KMS-11 (cell line): ENCODE measurements around the gene LDB2.

ENCODE experiments used
- H2AFZ ChIP-seq: fragments of 200-600 bp; sonication (generic); 2 replicates; pipeline ENCODE4 v1.6.1; 2016; ENCODE audit warnings: antibody characterized with exemption, mixed run types, low read depth
- H3K27ac ChIP-seq: fragments of 200-600 bp; sonication (generic); 2 replicates; pipeline ENCODE4 v1.6.1; 2016; ENCODE audit warnings: mild to moderate bottlenecking, mixed run types
- H3K27me3 ChIP-seq: fragments of 200-600 bp; sonication (generic); 2 replicates; pipeline ENCODE4 v1.6.1; 2017; ENCODE audit warnings: mild to moderate bottlenecking, low read depth, mixed run types, moderate library complexity; ENCODE audit not compliant: insufficient read depth
- H3K36me3 ChIP-seq: fragments of 200-600 bp; sonication (generic); 2 replicates; pipeline ENCODE4 v1.6.1; 2017; ENCODE audit warnings: mild to moderate bottlenecking, mixed run types; ENCODE audit not compliant: insufficient read depth
- H3K4me1 ChIP-seq: fragments of 200-600 bp; sonication (generic); 2 replicates; pipeline ENCODE4 v1.6.1; 2016; ENCODE audit warnings: mild to moderate bottlenecking, low read depth, mixed run types; ENCODE audit not compliant: poor library complexity, severe bottlenecking
- H3K4me2 ChIP-seq: fragments of 200-600 bp; sonication (generic); 2 replicates; pipeline ENCODE4 v1.7.0; 2016; ENCODE audit warnings: mild to moderate bottlenecking, mixed run types
- H3K4me3 ChIP-seq: fragments of 200-600 bp; sonication (generic); IDR thresholded peaks from 2 replicates; pipeline ENCODE4 v1.6.1; 2017; ENCODE audit warnings: low read depth, low read length, mixed read lengths; ENCODE audit not compliant: insufficient read depth
- H3K79me2 ChIP-seq: fragments of 200-600 bp; sonication (generic); 2 replicates; pipeline ENCODE4 v1.6.1; 2016; ENCODE audit warnings: low read depth, mixed run types; ENCODE audit not compliant: insufficient read depth
- H3K9ac ChIP-seq: fragments of 200-600 bp; sonication (generic); 2 replicates; pipeline ENCODE4 v1.6.1; 2016; ENCODE audit warnings: mild to moderate bottlenecking, mixed run types
- H4K20me1 ChIP-seq: fragments of 200-600 bp; sonication (generic); 2 replicates; pipeline ENCODE4 v1.6.1; 2016; ENCODE audit warnings: mild to moderate bottlenecking, mixed run types; ENCODE audit not compliant: insufficient read depth
- TF ChIP-seq, protein P1 (sequence below): fragments of 200-600 bp; sonication (generic); conservative IDR thresholded peaks from 2 replicates; pipeline ENCODE4 v1.6.1; 2017; ENCODE audit warnings: low read depth, mild to moderate bottlenecking, antibody characterized with exemption, low read length, moderate library complexity, mixed read lengths

LDB2 gene

DNA sequence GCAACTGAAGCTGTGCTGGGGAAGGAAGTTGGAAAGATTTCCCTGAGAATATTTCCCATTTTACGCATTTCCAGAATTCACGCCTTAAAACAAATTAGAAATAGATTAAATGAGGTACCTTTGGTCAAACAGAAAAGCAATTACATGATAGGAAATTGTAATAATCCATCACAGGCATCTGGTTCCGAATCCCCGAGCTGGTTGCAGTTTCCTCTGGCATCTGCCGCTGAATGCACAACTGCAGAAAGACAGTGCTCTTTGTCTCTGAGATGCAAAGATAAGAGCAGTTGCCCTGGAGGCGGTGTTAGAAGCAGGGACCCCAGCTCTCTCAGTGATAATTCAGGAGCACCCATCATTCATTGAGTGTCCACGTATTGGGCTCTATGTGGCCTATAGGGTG lies 224.4 kb downstream of the LDB2 start:
- no peak overlapping the region for H3K27ac ChIP-seq
- no peaks in the 10 kb centered on the region for H3K4me1 ChIP-seq
- H3K9ac ChIP-seq, result no peak overlapping the region
- H3K79me2 ChIP-seq, result no peaks in the 10 kb centered on the region
- no peak overlapping the region for H2AFZ ChIP-seq
- no peaks in the 10 kb centered on the region for H3K36me3 ChIP-seq
- H3K4me2 ChIP-seq, result no peak overlapping the region
- TF ChIP-seq, protein P1, sequence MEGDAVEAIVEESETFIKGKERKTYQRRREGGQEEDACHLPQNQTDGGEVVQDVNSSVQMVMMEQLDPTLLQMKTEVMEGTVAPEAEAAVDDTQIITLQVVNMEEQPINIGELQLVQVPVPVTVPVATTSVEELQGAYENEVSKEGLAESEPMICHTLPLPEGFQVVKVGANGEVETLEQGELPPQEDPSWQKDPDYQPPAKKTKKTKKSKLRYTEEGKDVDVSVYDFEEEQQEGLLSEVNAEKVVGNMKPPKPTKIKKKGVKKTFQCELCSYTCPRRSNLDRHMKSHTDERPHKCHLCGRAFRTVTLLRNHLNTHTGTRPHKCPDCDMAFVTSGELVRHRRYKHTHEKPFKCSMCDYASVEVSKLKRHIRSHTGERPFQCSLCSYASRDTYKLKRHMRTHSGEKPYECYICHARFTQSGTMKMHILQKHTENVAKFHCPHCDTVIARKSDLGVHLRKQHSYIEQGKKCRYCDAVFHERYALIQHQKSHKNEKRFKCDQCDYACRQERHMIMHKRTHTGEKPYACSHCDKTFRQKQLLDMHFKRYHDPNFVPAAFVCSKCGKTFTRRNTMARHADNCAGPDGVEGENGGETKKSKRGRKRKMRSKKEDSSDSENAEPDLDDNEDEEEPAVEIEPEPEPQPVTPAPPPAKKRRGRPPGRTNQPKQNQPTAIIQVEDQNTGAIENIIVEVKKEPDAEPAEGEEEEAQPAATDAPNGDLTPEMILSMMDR, result no peak
- no peaks in the 10 kb centered on the region for H3K27me3 ChIP-seq
- H4K20me1 ChIP-seq, result no peaks in the 10 kb centered on the region
- H3K4me3 ChIP-seq, result no peak overlapping the region

DNA sequence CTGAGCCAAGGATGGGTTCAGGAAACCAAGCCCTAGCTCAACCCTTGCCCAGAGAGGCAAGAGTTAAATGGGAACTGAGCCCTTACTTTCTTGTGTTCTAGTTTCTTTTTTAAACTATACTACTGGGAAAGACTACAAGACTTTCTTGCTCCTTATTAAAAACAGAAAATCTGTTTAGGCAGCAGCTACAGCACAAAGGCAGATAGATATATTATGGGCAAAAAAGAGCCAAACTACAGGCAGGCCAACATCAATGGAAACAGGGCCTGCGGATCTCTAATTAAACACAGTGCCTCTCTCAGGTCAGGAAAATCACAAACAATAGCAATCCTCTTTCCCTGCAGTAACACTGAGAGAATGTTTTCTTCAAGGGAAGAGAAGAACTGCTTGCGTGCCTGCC lies 226.0 kb downstream of the LDB2 start:
- Histone ChIP-seq H3K4me3 (no peak overlapping the region), H3K27ac (no peak overlapping the region), H4K20me1 (no peaks in the 10 kb centered on the region), H3K4me2 (no peak overlapping the region), H3K4me1 (no peaks in the 10 kb centered on the region), H3K79me2 (no peaks in the 10 kb centered on the region), H3K9ac (no peak overlapping the region), H3K27me3 (no peaks in the 10 kb centered on the region), H3K36me3 (no peaks in the 10 kb centered on the region), H2AFZ (no peak overlapping the region)
- TF ChIP-seq, protein P1, result no peak

DNA sequence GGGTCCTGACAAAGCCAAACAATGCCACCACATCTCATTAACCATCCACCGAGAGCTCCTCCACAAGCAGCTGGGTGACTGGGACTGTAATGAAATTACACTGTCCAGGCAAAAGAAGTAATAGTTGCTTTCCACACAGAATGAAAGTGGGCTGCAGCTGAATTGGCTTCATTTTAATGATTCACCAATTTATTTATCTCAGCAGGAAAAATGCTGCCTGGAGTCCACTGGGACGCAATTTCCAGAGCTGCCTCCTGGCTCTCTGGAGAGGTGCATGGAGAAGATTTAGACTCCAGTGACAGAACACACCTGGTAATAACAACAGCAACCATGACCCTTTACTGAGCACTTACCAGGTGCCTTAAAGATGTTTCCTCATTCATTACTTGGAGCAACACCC lies 226.7 kb downstream of the LDB2 start:
- Histone ChIP-seq H3K27me3 (no peaks in the 10 kb centered on the region), H3K36me3 (no peaks in the 10 kb centered on the region), H3K4me1 (peaks cover 2% of the 10 kb centered on the region), H4K20me1 (no peaks in the 10 kb centered on the region), H3K27ac (no peak overlapping the region), H3K9ac (no peak overlapping the region), H2AFZ (no peak overlapping the region), H3K79me2 (no peaks in the 10 kb centered on the region), H3K4me2 (no peak overlapping the region), H3K4me3 (no peak overlapping the region)
- TF ChIP-seq, protein P1, result no peak

DNA sequence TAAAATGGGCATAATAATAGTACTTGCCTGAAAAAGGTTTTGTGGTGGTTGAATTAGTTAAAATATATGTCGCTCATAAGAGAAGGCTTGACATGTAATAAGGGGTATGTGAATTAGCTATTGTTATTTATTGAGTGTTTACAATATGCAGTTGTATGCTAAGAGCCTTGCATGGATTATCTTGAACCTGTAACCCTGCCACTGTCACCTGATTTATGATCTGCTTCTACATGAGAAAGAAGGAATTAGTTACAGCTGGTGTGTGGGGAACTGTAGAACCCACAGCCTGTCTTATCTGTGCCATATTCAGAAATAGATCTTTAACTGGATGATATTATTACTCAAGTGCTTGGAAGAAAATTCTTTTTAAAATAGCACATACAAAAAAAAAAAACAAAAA lies 227.7 kb downstream of the LDB2 start:
- TF ChIP-seq, protein P1, result no peak
- no peak overlapping the region for H3K9ac ChIP-seq

DNA sequence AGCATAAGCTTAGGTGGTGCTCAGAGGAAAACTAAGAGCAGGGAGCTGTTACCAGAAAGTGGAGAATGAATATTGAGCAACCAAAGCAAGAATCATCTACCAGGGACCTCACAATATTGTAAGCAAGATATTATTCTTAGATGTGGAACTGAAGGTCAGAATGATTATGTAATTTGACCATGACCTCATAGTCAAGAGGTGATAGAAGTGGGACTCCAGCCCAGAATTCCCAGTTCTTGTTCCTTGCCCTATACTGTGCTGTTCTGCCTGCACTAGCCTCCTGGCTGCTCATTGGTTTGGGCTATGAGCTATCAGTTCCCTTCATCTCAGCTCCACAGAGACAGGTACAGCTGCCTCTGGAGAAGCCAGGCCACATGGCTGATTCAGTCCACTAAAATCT lies 229.4 kb downstream of the LDB2 start:
- Histone ChIP-seq H4K20me1 (no peaks in the 10 kb centered on the region), H3K36me3 (no peaks in the 10 kb centered on the region), H2AFZ (no peak overlapping the region), H3K9ac (no peak overlapping the region), H3K4me1 (peaks cover 13% of the 10 kb centered on the region), H3K4me3 (no peak overlapping the region), H3K27me3 (no peaks in the 10 kb centered on the region), H3K4me2 (no peak overlapping the region), H3K79me2 (no peaks in the 10 kb centered on the region), H3K27ac (no peak overlapping the region)
- TF ChIP-seq, protein P1, result no peak

More for the DNA sequence above, 227.7 kb downstream of the LDB2 start:
- Histone ChIP-seq H3K4me3 (no peak overlapping the region), H3K27me3 (no peaks in the 10 kb centered on the region), H3K36me3 (no peaks in the 10 kb centered on the region), H3K27ac (no peak overlapping the region), H3K4me1 (peaks cover 10% of the 10 kb centered on the region), H4K20me1 (no peaks in the 10 kb centered on the region), H3K4me2 (no peak overlapping the region), H3K79me2 (no peaks in the 10 kb centered on the region), H2AFZ (no peak overlapping the region)
